Measurements from ENCODE around the gene MRC1. TPM values are rescaled to one million over a fixed set of nuclear protein-coding genes. Genes with fewer than 3 reads are reported as not detected.

The MRC1 gene
- total and polyA plus RNA-seq, 9 of the 15 experiments (the other 6 are each of a cell fraction or from before 2014, with no cell fraction given): 0.01 to 0.20 (median 0.03) TPM; not detected in 5

DNA sequence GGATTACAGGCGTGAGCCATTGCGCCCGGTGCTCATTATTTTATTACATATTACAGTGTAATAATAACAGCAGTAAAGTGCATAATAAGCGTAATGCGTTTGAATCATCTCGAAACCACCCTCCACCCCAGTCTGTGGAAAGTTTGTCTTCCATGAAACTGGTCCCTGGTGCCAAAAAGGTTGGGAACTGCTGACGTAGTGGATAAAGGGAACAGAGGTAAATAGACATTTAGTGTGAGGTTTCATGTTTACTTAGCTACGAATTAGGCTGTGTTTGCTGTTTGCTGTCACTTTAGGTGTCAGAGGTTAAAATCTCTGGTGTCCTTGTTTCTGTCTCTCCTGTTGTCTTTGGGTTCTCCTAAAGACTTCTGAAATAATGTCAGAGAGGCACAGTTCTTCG, 82.3 kb downstream of the MRC1 start:
- intact Hi-C loops (cut with micrococcal nuclease): no loop called here
- under 1% methylated on average over 9 of the region's 9 CpGs for WGBS (ENCODE audit: insufficient coverage, low coverage, missing lambda C conversion rate)
- no peak overlapping the region for H3K4me2 ChIP-seq (ENCODE audit: insufficient read depth, low read length)
- ChIA-PET POLR2A (interaction anchor here (0.6 kb wide), 2 partner anchors 329 to 336 kb away, joined by 3 read pairs; no protein-coding TSS in a partner anchor), CTCF (ENCODE audit: low intra/inter-chr PET ratio) (no interaction called here)
- no peak overlapping the region for H3K4me3 ChIP-seq
- H4K20me1 ChIP-seq (replicated peaks; ENCODE audit: control insufficient read depth, insufficient read depth, low read length): no peaks in the 10 kb centered on the region
- no peak overlapping the region for H3K27ac ChIP-seq (ENCODE audit: extremely low read depth, low read depth, low read length)
- ATAC-seq: no peak
- no peaks in the 10 kb centered on the region for H3K4me1 ChIP-seq (replicated peaks in 1 of 2; ENCODE audit: control insufficient read depth in 2 of 2, insufficient read depth in 2 of 2, low read length in 2 of 2)
- no peaks in the 10 kb centered on the region for H3K9me3 ChIP-seq (replicated peaks; ENCODE audit: control insufficient read depth, insufficient read depth, low read depth, low read length)
- no TSS peak for BruUV-seq (replicated peaks)
- in situ Hi-C loops (cut with MboI): no loop called here
- no peaks in the 10 kb centered on the region for H3K36me3 ChIP-seq (ENCODE audit: control insufficient read depth, insufficient read depth, low read length)
- H3K27me3 ChIP-seq (ENCODE audit: control insufficient read depth in 2 of 2, insufficient read depth in 2 of 2, low read length in 2 of 2): peaks cover 4 to 13% of the 10 kb centered on the region in 2 experiments; a peak in 4 of 5 replicates
- no peak for FAIRE-seq
- H3K9ac ChIP-seq (ENCODE audit: insufficient read depth in 1 of 2, low read depth in 2 of 2, low read length in 2 of 2): no peak overlapping the region
- DNase-seq (ENCODE audit: extremely low read depth in 1 of 4, low spot score in 3 of 4): no peak
- H3K79me2 ChIP-seq (ENCODE audit: control insufficient read depth, insufficient read depth, low read length): no peaks in the 10 kb centered on the region
- H2AFZ ChIP-seq (ENCODE audit: low read depth, low read length): no peak overlapping the region
- no peaks in the 10 kb centered on the region for H3K9me1 ChIP-seq (ENCODE audit: control insufficient read depth, insufficient read depth, low read length)
- no peak for TF ChIP-seq CLOCK (CRISPR knock-in tag; IDR thresholded peaks at IDR 0.05; ENCODE audit: borderline replicate concordance)
- TF ChIP-seq NCOA4 (IDR thresholded peaks at IDR 0.05; ENCODE audit: partially characterized antibody): no peak
- TF ChIP-seq, protein P1, sequence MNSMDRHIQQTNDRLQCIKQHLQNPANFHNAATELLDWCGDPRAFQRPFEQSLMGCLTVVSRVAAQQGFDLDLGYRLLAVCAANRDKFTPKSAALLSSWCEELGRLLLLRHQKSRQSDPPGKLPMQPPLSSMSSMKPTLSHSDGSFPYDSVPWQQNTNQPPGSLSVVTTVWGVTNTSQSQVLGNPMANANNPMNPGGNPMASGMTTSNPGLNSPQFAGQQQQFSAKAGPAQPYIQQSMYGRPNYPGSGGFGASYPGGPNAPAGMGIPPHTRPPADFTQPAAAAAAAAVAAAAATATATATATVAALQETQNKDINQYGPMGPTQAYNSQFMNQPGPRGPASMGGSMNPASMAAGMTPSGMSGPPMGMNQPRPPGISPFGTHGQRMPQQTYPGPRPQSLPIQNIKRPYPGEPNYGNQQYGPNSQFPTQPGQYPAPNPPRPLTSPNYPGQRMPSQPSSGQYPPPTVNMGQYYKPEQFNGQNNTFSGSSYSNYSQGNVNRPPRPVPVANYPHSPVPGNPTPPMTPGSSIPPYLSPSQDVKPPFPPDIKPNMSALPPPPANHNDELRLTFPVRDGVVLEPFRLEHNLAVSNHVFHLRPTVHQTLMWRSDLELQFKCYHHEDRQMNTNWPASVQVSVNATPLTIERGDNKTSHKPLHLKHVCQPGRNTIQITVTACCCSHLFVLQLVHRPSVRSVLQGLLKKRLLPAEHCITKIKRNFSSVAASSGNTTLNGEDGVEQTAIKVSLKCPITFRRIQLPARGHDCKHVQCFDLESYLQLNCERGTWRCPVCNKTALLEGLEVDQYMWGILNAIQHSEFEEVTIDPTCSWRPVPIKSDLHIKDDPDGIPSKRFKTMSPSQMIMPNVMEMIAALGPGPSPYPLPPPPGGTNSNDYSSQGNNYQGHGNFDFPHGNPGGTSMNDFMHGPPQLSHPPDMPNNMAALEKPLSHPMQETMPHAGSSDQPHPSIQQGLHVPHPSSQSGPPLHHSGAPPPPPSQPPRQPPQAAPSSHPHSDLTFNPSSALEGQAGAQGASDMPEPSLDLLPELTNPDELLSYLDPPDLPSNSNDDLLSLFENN (IDR thresholded peaks at IDR 0.05; ENCODE audit: low read depth in 2 of 2, low read length in 2 of 2): no peak
- TF ChIP-seq OTX1 (CRISPR knock-in tag; IDR thresholded peaks at IDR 0.05): no peak
- no peak for TF ChIP-seq PURB (CRISPR knock-in tag; IDR thresholded peaks at IDR 0.05; ENCODE audit: low read depth)
- TF ChIP-seq LEF1 (IDR thresholded peaks at IDR 0.05): no peak
- TF ChIP-seq PHF8 (IDR thresholded peaks at IDR 0.05; ENCODE audit: borderline replicate concordance, low read length): no peak
- TF ChIP-seq ZNF217 (CRISPR knock-in tag; IDR thresholded peaks at IDR 0.05): no peak
- no peak for TF ChIP-seq RAD51 (IDR thresholded peaks at IDR 0.05; ENCODE audit: borderline replicate concordance, low read depth)
- no peak for TF ChIP-seq ZNF766 (CRISPR knock-in tag; conservative IDR thresholded peaks at IDR 0.05)
- no peak for TF ChIP-seq ZNF589 (CRISPR knock-in tag; IDR thresholded peaks at IDR 0.05; ENCODE audit: low read depth)

Measured in K562 (cell line).